HG03460 (cell line): ENCODE measurements around the gene TTBK2.
"Not testable (repeated sequence)": the region's sequence is repeated elsewhere in the genome, so short reads cannot be mapped to it uniquely, and the experiment has no call there.

Experiments used
- ATAC-seq: cut with Tn5 transposase; IDR thresholded peaks from one replicate; pipeline ENCODE4 v1.9.1; 2021; ENCODE audit not compliant: unreplicated experiment

The TTBK2 gene

DNA sequence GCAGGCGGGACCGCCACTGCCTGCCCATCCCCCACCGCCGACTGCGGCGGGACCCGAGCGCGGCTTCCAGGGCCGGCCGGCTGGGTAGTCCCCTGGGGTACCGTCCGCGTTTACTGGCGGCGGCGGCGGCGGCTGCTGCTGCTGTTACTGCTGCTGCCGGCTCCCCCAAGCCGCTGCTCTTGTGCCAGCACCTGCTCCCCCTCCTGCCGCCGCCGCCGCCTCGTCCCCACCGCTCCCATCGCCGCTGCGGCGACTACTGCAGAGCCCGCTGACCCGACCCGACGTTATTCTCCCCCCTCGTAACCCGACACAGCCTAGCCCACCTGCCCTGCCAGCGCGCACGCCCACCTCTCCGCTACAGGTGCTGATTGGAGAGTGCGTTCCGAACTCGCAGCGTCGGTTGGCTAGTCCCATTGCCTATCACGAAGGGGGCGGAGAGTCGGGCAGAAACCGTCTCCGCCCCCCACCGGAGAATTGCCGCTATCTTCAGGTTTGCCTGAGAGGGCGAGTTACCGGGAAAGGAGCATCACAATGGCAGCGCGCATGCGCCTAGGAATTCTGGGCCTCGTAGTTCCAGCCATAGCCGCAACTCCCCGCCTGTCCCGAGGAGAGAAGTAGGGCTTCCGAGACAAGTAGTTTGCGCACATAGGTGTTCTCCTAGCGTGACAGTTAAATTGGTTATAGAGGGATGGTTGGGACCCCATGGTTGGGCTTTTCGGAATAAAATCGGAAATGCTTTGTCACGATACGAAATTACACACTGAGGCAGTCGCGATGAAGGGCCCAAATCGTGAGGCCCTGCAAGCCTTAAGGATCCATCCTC lies at the start of gene TTBK2:
Gene TTBK2, minus strand, starts transcription at position 260 of the 823 bp plus-strand sequence. CDS start 42,161 bp downstream, outside the sequence.
- ATAC-seq: peak; percentile 96

DNA sequence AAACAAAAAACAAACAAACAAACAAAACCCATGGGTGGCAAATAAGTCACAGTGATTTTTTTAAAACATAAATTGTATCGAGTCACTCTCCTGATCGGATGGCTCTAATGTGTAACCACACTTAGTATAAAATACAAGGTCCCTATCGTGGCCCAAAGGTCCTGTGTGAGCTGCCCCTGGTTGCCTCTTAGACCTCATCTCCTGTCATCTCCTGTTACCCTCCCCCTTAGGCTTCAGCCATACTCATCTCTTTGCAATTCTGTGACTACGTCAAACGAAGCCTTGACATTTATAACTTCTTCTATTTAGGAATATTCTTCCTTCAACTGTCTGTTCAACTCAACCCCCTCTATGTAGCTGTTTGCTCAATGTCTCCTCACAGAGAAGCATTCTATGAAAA lies 43.9 kb upstream of the TTBK2 start:
- no peak for ATAC-seq

DNA sequence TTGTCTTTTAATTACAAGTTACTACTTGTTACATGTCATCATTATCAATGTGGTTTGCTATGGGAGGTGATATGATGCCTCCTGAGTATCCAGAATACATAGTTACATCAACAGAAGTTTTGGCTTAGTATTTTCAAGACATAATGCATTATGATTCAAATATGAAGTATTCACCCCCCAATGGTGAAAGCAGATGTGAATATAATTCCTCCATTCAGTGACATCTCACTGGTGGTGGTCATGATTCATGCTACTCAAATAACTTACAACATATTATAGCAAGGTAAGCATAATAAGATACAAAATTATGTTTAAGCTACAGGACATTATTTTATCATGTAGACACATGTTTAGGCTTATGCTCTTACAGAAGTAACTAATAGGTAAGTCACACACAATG lies 34.9 kb upstream of the TTBK2 start:
- ATAC-seq: no peak

DNA sequence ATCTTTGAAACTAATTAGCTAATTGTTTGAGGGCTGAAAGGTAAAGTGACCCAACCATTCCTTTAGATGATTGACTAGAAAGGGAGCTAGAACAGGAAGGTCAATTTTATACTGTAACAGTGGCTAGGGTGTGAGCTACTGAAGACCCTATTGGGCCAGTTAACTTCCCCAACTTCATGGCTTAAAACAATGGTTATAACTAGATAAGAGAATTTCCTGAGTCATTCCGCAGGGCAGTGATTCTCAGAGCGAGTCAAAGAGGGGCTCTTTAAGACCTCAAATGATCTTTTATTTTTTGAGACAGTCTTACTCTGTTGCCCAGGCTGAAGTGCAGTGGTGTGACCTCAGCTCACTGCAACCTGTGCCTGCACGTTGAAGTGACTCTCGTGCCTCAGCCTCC lies 33.7 kb upstream of the TTBK2 start:
- ATAC-seq: no peak

DNA sequence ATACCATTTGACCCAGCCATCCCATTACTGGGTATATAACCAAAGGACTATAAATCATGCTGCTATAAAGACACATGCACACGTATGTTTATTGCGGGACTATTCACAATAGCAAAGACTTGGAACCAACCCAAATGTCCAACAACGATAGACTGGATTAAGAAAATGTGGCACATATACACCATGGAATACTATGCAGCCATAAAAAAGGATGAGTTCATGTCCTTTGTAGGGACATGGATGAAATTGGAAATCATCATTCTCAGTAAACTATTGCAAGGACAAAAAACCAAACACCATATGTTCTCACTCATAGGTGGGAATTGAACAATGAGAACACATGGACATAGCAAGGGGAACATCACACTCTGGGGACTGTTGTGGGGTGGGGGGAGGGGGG lies 28.3 kb upstream of the TTBK2 start:
- not testable (repeated sequence) for ATAC-seq

DNA sequence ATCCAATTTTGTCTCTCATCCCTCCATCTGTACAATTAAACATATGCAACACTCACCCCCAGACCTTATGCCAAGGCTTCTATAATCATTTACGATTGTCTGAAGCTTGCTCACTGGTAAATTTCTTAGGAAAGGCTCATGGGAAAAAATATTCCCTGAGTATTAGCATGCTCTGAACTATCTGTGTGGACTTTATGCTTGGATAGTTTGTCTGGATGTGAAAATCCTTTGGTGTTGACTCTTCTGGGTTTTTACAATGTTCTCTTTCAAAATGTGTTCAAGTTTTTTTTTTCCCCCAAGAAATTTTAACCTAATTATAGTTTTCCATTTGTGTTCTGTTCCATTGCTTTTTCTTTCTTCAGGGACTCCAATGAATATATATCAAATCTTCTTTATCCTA lies 19.9 kb upstream of the TTBK2 start:
- no peak for ATAC-seq

DNA sequence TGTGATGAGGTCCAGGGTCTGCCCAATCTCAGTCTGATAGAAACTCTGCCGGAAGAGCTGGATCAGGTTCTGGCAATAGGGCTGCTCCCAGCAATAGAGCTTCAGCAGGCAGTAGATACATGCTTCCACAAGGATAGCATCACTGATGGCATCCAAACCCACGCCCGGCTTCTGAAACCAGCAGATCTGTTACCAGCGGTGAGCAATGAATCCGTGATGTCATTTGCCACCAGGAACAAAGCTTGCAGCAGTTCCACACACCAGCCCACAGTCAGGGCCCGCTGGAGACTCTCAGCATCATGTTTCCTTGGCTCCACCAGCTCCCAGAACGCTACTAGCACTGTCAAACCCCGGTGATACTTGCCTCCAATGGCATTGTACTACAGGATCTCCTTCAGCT lies 19.3 kb upstream of the TTBK2 start:
- no peak for ATAC-seq

DNA sequence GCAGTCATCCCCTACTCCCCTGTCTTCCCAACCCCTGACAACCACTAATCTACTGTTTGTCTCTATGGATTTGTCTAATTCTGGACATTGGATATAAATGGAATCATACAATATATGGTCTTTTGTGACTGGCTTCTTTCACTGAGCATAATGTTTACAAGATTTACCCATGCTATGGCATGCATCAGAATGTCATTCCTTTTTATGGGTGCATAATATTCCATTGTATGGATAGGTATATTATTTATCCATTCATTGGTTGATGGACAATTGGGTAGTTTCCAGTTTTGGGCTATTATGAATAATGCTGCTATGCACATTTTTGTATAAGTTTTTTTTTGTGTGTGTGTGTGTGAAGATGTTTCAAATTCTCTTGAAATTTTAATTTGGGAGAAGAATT lies 16.6 kb upstream of the TTBK2 start:
- ATAC-seq: no peak

DNA sequence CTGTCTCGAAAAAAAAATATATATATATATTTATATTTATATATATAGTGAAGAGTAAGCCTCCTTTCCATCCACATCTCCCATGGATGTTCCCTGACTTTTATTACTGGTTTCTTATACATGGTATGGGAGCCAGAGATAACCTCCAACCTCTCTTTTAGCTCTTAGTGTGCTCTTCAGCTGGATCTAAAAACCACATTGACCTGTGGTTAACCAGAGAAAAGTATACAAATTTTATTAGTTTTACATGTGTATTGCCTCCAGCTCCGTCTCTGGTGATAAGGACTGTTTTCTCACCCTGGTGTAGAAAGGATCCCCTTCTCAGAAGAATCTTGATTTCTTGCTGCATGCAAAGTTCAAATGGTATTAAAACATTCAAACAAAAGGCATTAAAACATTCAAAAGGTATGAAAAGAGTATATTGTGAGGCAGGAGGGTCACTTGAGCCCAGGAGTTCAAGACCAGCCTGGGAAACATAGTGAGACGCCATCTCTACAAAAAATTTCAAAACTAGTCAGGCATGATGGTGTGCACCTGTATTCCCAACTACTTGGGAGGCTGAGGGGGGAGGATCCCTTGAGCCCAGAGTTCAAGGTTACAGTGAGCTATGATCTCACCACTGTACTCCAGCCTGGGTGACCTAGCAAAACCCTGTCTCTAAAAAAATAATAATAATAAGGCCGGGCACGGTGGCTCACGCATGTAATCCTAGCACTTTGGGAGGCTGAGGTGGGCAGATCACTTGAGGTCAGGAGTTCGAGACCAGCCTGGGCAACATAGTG lies 13.5 kb upstream of the TTBK2 start:
- ATAC-seq: no peak

DNA sequence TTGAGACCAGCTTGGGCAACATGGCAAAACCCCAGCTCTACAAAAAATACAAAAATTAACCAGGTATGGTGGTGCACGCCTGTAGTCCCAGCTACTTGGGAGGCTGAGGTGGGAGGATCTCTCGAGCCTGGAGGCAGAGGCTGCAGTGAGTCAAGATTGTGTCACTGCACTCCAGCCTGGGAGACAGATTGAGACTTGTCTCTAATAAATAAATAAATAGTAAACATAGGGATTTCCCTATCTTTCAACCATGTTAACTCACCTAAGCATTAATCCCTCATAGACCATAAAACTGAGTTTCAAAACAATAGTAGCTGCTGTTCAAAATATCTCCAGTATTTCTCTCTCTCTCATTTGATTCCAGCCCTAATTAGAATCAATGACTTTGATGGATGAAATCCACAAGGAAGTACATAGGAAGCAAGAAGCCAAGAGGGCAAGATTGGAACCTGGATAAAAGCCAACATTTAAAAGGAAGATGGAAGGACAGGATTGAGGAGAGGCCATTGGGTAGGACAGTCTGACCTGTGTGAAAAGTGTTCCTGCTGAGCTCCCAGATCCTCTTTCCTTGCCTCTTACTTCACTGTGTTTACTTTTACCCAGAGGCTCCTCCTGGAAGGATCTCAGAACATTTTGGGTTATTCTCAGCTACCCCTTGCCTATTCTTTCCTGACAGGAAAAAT lies 12.4 kb upstream of the TTBK2 start:
- ATAC-seq: no peak

DNA sequence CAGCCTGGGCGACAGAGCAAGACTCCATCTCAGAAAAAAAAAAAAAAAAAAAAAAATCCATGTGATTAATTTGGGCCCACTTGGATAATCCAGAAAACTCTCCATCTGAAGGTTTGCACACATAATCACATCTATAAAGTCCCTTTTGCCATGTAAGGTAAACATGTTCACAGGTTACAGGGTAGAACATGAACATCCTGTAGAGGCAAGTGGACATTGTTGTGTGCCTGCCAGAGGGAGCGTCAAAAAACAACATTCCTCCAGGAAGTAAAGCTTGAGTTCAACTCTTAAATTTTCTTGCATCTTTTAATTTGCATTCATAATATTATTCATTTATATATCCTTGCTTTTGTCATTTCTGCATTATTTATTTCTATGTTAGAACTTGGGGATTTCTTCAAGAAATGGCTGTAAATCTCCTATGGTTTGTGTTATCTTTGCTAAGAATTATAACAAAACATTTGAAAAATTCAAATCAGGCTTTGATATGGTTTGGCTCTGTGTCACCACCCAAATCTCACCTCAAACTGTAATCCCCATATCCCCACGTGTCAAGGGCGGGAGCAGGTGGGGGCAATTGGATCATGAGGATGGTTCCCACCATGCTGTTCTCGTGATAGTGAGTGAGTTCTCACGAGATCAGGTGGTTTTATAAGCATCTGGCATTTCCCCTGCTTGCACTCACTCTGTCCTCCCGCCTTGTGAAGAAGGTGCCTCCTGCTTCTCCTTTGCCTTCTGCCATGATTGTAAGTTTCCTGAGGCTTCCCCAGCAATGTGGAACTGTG lies 11.3 kb upstream of the TTBK2 start:
- ATAC-seq: no peak

DNA sequence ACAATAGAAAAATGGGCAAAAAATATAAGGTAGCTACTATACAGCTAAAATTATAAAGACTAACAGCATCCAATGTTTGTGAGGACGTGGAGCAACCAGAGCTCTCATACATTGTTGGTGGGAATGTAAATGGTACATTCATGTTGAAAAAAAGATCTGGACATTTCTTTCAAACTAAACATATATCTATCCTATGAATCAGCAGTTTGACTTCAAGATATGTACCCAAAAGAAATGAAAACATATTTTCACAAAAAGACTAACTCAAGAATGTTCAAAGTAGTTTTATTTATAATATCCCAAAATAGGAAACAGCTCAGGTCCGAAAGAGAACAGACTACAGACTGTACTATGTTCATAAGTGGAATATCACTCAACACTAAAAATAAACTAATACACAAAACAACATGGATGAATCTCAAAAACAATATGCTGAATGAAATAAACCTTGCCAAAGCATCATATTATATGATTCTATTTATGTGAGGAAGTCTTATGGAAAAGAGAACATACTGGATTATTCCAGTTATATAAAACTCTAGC lies 8.8 kb upstream of the TTBK2 start:
- no peak for ATAC-seq

DNA sequence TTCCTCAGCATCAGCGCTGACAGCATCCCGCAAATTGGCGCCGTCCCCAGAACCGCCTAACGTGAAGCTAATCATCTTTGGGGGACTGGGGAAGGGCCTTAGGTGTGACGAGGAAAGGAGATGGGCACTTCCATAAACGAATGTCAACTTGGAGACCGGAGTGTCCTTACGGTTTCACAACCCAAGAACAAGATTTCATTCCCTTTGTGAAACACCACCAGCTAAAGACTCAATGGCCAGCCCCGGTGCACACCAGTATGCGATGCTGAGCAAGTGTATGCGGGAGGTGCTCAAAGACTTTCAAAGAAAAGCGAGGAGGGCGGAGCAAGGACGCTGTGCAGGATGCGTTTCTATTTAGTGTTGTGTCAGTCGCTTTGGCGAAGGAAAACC lies 759 bp upstream of the TTBK2 start:
- no peak for ATAC-seq

DNA sequence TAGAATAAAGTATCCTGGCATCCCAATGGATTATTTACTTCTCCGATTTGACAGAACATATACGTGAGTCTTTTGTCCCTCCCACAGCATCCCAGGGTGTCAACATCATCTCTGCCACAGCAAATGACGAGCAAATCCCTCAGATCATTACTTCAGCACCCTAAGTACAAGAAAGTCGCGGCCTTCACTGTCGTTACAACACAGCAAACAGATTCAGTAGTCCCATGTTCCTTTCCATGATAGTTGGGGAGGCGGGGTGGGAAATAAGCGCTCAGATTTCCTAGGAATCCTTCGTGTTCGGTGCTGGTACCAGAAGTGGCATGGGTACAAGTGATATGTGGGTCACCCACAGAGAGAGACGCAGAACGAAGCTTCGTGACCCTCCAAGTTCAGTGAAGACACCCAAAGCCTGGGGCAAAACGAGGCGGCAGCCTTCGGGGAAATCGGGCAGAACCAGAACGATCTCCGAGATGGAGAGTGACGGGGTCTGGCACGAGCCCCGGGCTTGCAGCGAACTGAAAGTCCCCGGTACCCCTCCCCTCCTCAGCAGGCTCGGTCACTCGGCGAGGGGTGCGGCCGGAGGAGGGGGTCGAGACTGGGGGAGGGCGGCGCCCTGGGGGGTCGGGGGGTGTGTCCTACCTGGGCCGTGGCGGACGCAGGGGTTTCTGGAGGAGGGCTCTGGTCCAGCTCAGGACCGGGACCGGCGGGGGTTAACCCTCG lies 619 bp downstream of the TTBK2 start:
- ATAC-seq: peak; percentile 20

DNA sequence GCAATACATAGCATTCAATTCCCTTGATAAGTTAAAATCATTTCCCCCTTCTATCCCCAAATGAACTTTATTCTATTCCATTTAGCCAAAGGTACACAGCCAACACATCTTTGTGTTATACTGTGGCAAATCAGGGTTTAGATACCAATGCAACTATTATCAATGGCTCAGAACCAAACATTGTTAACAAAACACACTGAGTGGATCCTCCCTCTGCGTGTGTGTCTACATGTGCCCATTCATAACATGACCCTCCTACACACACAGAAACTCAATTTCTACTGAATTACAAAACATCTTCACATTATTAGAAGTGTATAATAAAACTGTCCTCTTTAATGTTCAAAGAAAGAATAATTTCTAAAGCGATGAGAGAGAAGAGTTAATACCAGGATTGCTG lies 1.3 kb downstream of the TTBK2 start:
- no peak for ATAC-seq

DNA sequence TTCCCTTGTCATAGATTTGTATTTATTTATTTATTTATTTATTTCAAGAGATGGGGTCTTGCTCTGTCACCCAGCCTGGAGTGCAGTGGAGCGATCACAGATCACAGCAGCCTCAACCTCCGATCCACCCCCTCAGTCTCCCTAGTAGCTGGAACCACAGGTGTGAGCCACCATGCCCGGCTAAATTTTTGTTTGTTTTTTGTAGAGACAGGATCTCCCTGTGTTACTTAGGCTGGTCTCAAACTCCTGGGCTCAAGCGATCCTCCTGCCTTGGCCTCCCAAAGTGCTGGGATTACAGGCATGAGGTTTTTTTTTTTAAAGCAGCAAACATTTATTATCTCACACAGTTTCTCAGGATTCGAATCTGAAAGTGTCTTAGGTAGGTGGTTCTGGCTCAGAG lies 2.5 kb downstream of the TTBK2 start:
- ATAC-seq: no peak

DNA sequence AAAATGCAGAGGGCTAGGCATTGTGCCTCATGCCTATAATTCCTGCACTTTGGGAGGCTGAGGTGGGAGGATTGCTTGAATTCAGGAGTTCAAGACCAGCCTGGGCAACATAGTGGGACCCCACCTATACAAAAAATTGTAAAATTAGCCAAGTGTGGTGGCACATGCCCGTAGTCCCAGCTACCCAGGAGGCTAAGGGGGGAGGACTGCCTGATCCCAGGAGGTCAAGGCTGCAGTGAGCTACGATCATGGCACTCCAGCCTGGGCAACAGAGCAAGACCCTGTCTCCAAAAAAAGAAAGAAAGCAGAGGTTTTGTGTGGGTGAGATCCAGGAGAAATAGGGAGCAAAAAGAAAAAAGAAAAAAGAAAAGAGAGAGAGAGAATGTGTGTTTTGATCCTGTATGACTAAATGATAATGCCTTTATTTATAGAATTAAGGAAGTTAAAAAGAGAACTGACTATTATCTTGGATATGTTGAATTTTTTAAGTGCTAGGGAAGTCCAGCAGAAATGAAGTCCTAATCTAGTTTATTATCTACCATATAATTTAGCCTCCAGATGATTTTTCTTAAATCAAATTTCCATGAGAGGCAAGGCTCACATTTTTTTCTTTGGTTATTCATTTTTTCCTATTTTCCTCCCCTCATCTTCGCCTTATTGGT lies 4.8 kb downstream of the TTBK2 start:
- ATAC-seq: no peak

DNA sequence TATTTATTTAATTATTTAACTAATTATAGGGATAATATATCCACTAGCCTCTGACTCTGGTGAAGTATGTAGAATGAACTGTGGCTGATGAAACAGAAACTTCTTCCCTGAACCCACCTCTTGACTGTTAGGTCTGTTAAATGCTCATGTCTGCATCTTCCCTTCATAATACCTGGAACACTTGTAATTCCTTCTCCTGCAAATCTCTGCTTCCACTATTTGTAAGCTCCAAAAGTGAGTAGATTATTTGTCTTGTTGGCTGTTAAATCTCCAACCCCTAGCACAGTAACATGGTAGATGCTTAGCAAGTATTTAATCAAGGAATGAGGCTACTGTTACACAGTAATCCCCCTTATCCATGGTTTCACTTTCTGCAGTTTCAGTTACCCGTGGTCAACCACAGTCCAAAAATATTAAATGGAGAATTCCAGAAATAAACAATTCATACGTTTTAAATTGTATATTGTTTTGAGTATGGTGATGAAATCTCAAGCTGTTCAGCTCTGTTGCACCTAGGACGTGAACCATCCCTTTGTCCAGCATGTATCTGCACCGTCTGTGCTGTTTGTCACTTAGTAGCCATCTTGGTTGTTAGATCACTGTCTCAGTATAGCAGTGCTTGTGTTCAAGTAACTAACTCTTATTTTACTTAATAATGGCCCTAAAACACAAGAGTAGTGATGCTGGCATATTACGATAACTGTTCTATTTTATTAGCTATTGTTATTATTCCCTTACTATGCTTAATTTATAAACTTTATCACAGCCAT lies 5.7 kb downstream of the TTBK2 start:
- ATAC-seq: no peak

DNA sequence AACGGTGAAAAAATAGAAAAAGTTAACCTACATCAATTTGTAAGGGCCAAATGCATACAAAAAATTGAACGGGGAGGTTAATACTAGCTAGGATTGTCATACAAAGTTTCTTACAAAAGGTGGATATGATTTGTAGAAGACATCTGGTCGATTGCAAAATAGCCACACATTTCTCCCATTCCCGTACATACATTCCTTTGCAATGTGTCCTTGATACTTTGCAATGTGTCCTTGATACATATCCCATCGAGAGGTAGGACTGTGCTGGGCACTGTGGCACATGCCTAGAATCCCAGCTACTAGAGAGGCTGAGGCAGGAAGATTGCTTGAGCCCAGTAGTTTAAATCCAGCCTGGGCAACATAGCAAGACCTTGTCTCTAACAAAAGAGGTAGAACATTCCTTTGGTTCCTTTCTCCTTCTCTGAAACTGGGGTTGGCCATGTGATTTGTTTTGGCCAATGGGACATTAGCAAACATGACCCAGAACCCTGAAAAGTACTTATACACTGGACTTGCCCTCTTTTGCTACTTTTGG lies 9.5 kb downstream of the TTBK2 start:
- ATAC-seq: no peak
